ENCODE results near the gene NLRC5. TPM values are rescaled to one million over a fixed set of nuclear protein-coding genes. Genes with fewer than 3 reads are reported as not detected.

The NLRC5 gene
- total and polyA plus RNA-seq, 2 donors (not counting 3 experiments of a cell fraction or from before 2014, with no cell fraction given), result 7.4 to 26.3 TPM

DNA sequence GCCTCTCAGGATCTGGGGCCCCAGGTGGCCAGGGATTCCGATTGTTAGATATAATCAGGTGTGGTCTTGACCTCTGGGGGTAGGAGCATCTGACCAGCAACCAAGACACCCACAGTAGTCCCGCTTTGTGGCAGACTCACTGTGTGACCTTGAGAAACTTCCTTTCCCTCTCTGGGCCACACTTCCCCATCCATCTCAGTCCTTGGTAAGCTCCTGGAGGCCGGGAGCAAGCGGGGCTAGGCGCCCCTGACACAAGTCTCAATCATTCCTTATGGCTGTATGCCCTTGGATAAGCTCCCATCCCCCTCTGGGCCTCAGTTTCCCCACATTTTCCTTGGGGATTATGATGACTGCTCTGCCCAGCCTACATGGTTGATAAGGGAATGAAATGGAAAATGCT is 124.3 kb downstream of the NLRC5 start:
- dilution Hi-C loops (cut with MboI; ENCODE audit: extremely low pct_ligation_motif_present, low sequenced_read_pairs), result no loop called here
- Histone ChIP-seq H3K4me3 (replicated peaks in 1 of 3; ENCODE audit: insufficient read depth in 1 of 3, low read depth in 1 of 3, low read length in 3 of 3) (no peak overlapping the region), H3K27ac (ENCODE audit: insufficient read depth, low read depth, low read length) (no peak overlapping the region), H3K27me3 (ENCODE audit: control insufficient read depth in 2 of 2, insufficient read depth in 2 of 2, low read length in 2 of 2) (no peaks in the 10 kb centered on the region), H3K9me3 (replicated peaks; ENCODE audit: control insufficient read depth, insufficient read depth, low read length) (no peaks in the 10 kb centered on the region), H3K36me3 (ENCODE audit: control insufficient read depth in 2 of 2, extremely low read depth in 1 of 2, insufficient read depth in 2 of 2, low read length in 2 of 2) (peaks cover 14 to 34% of the 10 kb centered on the region in 2 experiments), H3K79me2 (ENCODE audit: control insufficient read depth, insufficient read depth, low read length) (no peaks in the 10 kb centered on the region), H4K20me1 (replicated peaks; ENCODE audit: control insufficient read depth, extremely low read depth, insufficient read depth, low read length) (no peaks in the 10 kb centered on the region), H2AFZ (ENCODE audit: low read depth, low read length) (no peak overlapping the region), H3K9ac (replicated peaks; ENCODE audit: extremely low read depth, insufficient read depth, low read length) (no peak overlapping the region), H3K4me1 (ENCODE audit: control insufficient read depth, extremely low read depth, insufficient read depth, low read length) (no peaks in the 10 kb centered on the region), H3K4me2 (ENCODE audit: insufficient read depth, low read length) (no peak overlapping the region), H3K9me1 (replicated peaks; ENCODE audit: control insufficient read depth, extremely low read depth, insufficient read depth, low read length) (no peaks in the 10 kb centered on the region)
- intact Hi-C loops (cut with micrococcal nuclease), result no loop called here
- ChIA-PET POLR2A (no interaction called here), CTCF (interaction anchor here (1.0 to 3.9 kb wide), 3 partner anchors 14 to 21 kb away, joined by 3 to 18 read pairs (median 4); partner anchors contain the start of gene CPNE2)
- no peak for TF ChIP-seq MYC (IDR thresholded peaks at IDR 0.05; ENCODE audit: low read depth, low read length)
- TF ChIP-seq POLR2A (IDR thresholded peaks at IDR 0.05; ENCODE audit: low read depth, low read length), result no peak
- no peak for TF ChIP-seq GATA2 (IDR thresholded peaks at IDR 0.05; ENCODE audit: insufficient read depth, insufficient read length, low read depth, low read length)
- no peak for TF ChIP-seq JUN (IDR thresholded peaks at IDR 0.05; ENCODE audit: borderline replicate concordance, insufficient read depth, insufficient read length, low read depth)
- TF ChIP-seq FOS (IDR thresholded peaks at IDR 0.05; ENCODE audit: borderline replicate concordance, insufficient read depth, low read length), result no peak
- TF ChIP-seq, protein P1, sequence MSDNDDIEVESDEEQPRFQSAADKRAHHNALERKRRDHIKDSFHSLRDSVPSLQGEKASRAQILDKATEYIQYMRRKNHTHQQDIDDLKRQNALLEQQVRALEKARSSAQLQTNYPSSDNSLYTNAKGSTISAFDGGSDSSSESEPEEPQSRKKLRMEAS (IDR thresholded peaks at IDR 0.05; ENCODE audit: insufficient read depth, insufficient read length), result no peak
- TF ChIP-seq POLR2AphosphoS5 (IDR thresholded peaks at IDR 0.05; ENCODE audit: insufficient read depth, low read depth, low read length), result no peak
- TF ChIP-seq, protein P2, sequence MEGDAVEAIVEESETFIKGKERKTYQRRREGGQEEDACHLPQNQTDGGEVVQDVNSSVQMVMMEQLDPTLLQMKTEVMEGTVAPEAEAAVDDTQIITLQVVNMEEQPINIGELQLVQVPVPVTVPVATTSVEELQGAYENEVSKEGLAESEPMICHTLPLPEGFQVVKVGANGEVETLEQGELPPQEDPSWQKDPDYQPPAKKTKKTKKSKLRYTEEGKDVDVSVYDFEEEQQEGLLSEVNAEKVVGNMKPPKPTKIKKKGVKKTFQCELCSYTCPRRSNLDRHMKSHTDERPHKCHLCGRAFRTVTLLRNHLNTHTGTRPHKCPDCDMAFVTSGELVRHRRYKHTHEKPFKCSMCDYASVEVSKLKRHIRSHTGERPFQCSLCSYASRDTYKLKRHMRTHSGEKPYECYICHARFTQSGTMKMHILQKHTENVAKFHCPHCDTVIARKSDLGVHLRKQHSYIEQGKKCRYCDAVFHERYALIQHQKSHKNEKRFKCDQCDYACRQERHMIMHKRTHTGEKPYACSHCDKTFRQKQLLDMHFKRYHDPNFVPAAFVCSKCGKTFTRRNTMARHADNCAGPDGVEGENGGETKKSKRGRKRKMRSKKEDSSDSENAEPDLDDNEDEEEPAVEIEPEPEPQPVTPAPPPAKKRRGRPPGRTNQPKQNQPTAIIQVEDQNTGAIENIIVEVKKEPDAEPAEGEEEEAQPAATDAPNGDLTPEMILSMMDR (IDR thresholded peaks at IDR 0.05; ENCODE audit: extremely low read depth in 1 of 2, insufficient read depth in 1 of 2, low read depth in 1 of 2, low read length in 2 of 2), result no peak
- no peak for FAIRE-seq
- DNase-seq (ENCODE audit: low read depth, low spot score), result no peak
- BruUV-seq (replicated peaks), result no TSS peak

Measured in endothelial cell of umbilical vein (primary cell).